Endometrial microvascular endothelial cells (primary cell): Measurements from ENCODE around the gene CIB2. TPM values are rescaled to one million over a fixed set of nuclear protein-coding genes. Genes with fewer than 3 reads are reported as not detected.

Experiments used
- in situ Hi-C: cut with HindIII; loops from 2 replicates; pipeline ENCODE4 v1.10.0; 2017; ENCODE audit warnings: low sequenced_read_pairs, low pct_unique_long_range_greater_than_20kb; ENCODE audit errors: inconsistent ontology term
- total RNA-seq: library from RNA; depleted of rRNA; stranded (reverse); fragments of >200 nt; gene quantifications from one replicate; pipeline ENCODE4 v1.2.3, GENCODE V29; 2015; ENCODE audit errors: inconsistent ontology term

CIB2 gene
- total RNA-seq, 1 donor from 2014 or later: 0.28 TPM

- in situ Hi-C loops: no loop called here
Observed at GRCh38 chr15:78075490-78076230, 55.6 kb downstream of the CIB2 start.

DNA sequence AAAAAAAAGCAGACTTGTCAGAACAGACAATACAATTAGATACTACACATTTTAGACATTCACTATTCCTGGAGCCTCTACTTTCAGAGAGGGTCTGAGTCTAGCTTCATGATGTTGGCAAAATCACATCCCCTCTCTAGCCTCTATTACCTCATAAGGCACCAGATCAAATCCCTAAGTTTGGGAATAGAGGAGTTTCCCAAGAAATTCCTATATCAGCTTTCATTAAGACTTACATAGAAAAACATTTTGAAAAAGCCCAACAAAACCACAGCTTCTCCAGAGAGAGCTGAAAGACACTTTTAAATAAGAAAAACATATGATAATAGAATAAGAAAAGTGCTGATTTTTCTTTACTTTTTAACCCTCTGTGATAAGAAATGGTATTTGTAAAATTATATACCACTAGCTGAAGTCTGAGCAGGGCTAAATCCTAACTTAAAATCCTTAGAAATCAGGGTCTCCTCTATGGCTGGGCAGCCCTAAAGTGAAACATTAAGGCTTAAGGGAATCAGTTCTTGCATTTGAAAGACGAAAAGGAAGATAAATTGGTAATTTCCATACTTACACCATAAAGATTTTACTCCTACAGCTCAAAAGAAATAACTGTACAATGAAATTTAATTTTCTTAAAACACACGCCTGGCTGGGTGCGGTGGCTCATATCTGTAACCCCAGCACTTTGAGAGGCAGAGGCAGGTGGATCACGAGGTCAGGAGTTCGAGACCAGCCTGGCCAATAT is 58.0 kb downstream of the CIB2 start:
- in situ Hi-C loops: no loop called here

DNA sequence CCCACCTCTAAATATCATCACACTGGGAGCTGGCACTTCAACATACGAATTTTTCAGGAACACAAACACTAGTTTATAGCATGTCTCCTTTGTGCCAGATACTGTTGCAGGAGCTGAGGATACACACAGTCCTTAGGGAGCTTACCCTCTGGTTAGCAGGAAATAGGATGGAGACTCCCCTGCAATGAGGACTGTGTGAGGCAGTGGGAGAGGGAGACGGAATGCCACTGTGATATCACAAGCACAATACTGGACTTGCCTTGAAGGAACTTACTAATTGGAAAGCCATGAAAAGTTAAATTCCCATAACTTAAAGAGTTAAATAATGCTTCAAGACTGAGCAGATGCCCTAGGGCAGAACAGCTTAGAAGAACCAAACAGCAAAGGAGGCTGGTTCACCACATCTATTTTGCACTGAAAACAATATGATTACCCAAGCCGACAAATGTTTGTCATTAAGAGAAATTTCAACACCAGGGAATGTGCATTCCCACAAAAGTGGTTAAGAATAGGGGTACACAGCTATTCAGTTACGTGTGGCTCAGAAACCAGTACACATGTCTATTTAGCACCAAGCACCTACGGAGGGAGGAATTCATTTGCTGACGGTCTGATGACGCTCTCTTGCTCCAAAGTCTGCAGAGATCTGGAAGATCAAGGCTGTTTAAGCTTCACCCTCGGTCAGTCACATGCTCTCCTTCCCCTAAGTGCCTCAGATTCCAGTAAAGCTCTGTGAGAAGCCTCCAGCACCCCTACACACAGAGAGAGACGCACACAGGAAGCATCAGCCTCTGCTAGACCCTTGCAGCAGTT is 59.0 kb downstream of the CIB2 start:
- in situ Hi-C loops: no loop called here

DNA sequence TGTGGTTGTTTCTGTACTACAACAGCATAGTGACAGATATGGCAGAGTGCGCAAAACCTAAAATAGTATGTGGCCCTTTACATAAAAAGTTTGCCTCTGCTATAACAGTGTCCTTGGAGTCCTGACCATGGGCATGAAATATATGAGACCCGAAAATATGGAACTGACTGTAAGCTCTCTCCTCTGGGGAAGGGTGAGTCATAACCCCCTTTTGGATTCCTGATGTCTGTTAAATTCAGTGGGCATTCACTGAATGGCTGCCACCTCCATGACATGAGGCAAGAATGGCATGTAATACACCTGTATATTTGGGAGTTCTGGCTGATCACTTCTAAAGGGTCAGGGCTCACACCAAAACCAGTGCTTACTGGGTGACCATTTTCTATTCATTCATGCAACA is 59.9 kb downstream of the CIB2 start:
- in situ Hi-C loops: no loop called here

GRCh38 chr15:78070049-78070700 is 61.1 kb downstream of the CIB2 start:
- in situ Hi-C loops: no loop called here

- in situ Hi-C loops: no loop called here
Observed at GRCh38 chr15:78069462-78070029, 61.7 kb downstream of the CIB2 start.

GRCh38 chr15:78069052-78069414 is 62.2 kb downstream of the CIB2 start:
- in situ Hi-C loops: no loop called here

GRCh38 chr15:78067328-78068228 is 63.7 kb downstream of the CIB2 start:
- in situ Hi-C loops: no loop called here

DNA sequence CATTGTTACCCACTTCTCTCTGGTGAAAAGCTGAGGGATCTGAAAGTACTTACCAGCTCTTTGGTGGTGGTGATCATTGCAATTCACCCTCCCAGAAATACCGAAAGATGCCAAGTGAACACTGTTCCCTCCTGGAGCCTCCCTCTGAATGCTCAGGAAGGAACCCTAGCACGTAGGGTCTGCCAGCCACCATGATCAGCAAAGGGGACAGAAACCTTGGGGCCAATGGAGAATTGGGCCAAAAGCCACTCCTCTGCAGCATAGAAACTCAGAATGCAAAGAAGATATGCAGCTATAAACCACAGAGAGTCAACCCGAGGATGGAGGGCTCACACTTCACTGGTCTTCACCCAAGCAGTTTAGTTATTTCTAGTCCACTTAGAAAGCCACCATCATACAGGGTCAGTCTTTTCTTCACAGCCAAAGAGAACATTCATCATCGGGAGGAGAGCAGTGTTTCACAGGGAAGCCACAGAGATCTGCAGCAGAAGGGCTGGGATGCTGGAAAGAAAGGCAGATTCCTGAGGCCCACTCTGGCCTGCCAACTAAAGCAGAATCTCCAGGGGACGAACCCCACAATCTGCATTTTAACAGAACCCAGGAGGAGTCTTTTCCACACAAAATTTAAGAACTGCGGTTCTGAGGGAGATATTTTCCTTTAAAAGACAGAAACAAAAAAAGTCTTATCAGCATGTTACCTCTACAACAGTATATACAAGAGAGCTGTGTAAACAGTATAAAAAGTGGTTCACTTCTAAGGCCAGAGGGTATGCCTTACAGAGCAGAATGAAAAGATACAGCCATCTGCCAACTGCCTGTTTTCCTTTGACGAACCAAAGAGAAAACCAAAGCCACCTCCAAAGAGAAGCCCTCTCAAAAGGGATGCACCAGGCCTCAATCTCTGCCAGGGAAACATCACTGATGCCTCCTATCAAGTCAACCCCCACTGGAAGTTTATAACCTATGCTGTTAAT is 65.0 kb downstream of the CIB2 start:
- in situ Hi-C loops: no loop called here

- in situ Hi-C loops: no loop called here
Observed at GRCh38 chr15:78065284-78065872, 65.9 kb downstream of the CIB2 start.

DNA sequence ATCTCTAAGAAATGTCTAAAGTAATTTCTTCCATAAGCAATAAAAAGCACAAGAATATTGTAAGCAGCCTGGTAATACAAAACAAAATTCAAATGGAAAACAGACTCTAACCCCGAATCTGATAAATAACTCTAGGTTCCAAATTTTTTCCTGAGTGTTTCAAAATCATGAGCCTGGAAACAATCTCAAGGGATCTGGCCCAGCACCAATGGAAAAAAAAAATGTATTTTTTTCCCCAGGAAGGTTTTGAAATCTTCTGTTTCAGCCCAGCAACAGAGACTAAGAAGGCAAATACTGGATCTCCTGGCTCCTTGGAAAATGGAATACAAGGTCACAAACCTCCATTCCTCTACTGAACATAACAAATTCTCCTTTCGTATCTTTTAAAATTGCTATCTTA is 66.7 kb downstream of the CIB2 start:
- in situ Hi-C loops: no loop called here

DNA sequence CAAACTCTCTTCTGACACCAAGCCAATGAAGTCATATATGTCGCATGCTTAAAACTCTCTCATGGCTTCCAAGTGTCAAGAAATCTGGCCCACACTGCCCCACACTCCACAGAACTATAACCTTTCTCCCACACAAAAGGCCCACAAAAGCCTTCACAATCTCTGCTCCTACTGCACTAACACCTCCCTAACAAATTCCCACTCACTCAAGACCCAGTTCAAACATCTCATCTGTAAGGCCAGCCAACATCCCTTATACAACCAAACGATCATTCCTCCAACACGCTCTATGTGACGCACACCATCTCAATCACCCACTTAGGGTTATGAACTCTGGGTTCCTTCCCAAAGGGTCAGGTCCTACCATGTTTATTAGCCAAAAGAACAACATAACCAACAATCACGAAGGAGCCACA is 67.3 kb downstream of the CIB2 start:
- in situ Hi-C loops: no loop called here

DNA sequence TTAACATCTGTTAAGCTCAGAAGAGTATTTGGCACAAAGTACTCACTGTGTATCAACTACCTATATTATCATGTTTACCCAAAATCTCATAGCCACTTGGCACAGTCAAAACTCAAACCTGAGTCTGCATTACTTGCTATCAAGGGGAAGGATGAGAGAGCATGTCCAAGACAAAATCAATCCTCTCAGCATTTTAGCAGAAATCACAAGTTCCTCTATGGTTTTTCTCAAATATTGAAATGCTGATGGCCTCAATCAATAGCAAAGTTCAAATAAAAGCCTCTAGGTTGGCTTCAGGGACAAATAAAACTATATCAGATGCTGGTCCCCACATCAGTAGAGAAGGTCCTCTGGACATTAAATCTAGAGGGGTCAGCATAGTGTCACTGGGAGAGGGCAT is 68.0 kb downstream of the CIB2 start:
- in situ Hi-C loops: no loop called here

GRCh38 chr15:78061963-78062427 is 69.2 kb downstream of the CIB2 start:
- in situ Hi-C loops: no loop called here

GRCh38 chr15:78060232-78060631 is 71.0 kb downstream of the CIB2 start:
- in situ Hi-C loops: no loop called here

DNA sequence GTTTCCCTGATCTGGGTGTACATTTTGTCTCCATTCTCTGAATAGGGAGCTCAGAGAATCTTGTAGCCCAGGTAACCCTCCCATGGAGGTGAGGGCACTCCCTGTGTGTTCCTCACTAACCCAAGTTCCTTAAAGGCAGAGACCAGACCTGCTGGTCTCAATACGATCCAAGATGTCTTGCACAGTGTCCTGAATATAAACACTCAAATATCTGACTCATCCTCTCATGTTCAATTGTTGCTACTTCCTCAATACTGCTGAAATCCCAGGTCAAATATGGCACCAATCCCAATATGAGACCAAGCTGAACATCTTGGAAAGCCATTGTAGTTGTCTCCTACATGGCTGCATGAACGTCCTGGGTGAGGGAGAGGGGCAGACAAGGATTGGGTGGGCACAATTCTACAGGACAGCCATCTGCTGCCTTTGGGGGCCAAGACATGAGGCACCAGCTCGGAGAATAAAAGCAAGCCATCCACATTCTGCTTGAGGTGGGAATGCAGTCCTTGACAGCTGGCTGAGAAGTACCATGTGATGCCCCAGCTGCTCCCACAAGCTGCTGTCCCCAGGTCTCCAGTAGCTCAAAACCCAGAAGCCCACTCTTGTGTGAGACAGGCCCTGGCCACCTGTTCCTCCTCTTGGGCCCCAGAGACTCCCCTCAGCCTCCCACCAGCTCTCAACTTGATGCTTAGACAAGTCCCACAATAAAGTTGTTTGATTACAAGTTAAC is 72.0 kb downstream of the CIB2 start:
- in situ Hi-C loops: no loop called here
